Measurements from ENCODE around the gene GAS2.

GAS2 gene

GRCh38 chr11:22828373-22828772, 162.0 kb downstream of the GAS2 start:
- no peak for TF ChIP-seq CTCF (IDR thresholded peaks at IDR 0.05; ENCODE audit: borderline replicate concordance, control extremely low read depth, extremely low read depth, insufficient read depth, missing control alignments)
- in situ Hi-C loops (cut with MboI; ENCODE audit: low sequenced_read_pairs, unreplicated experiment), result loop anchor here (10.0 kb wide), 1 partner anchor 494 kb away; the partner anchor contains the start of gene SLC17A6
- DNase-seq (ENCODE audit: low spot score), result no peak

- in situ Hi-C loops (cut with MboI; ENCODE audit: low sequenced_read_pairs, unreplicated experiment), result loop anchor here (10.0 kb wide), 1 partner anchor 495 kb away; the partner anchor contains the start of gene SLC17A6
- DNase-seq (ENCODE audit: low spot score), result peak; percentile 93
- peak; percentile 89 for TF ChIP-seq CTCF (IDR thresholded peaks at IDR 0.05; ENCODE audit: borderline replicate concordance, control extremely low read depth, extremely low read depth, insufficient read depth, missing control alignments)
Observed at GRCh38 chr11:22829231-22830081, 163.0 kb downstream of the GAS2 start, which contains the start of gene SVIP. Gene SVIP, minus strand, starts transcription at chr11:22829801. Its CDS starts 53 bp downstream, at chr11:22829748.

GRCh38 chr11:22830082-22830414, 163.6 kb downstream of the GAS2 start:
- DNase-seq (ENCODE audit: low spot score), result no peak
- in situ Hi-C loops (cut with MboI; ENCODE audit: low sequenced_read_pairs, unreplicated experiment), result no loop called here
- no peak for TF ChIP-seq CTCF (IDR thresholded peaks at IDR 0.05; ENCODE audit: borderline replicate concordance, control extremely low read depth, extremely low read depth, insufficient read depth, missing control alignments)

- in situ Hi-C loops (cut with MboI; ENCODE audit: low sequenced_read_pairs, unreplicated experiment), result no loop called here
- no peak for DNase-seq (ENCODE audit: low spot score)
Observed at GRCh38 chr11:22832315-22833015, 166.1 kb downstream of the GAS2 start.

GRCh38 chr11:22846726-22847125, 180.3 kb downstream of the GAS2 start:
- in situ Hi-C loops (cut with MboI; ENCODE audit: low sequenced_read_pairs, unreplicated experiment), result no loop called here
- no peak for DNase-seq (ENCODE audit: low spot score)
- TF ChIP-seq CTCF (IDR thresholded peaks at IDR 0.05; ENCODE audit: borderline replicate concordance, control extremely low read depth, extremely low read depth, insufficient read depth, missing control alignments), result no peak

More at GRCh38 chr11:22832315-22833015, 166.1 kb downstream of the GAS2 start:
- TF ChIP-seq CTCF (IDR thresholded peaks at IDR 0.05; ENCODE audit: borderline replicate concordance, control extremely low read depth, extremely low read depth, insufficient read depth, missing control alignments), result no peak

- in situ Hi-C loops (cut with MboI; ENCODE audit: low sequenced_read_pairs, unreplicated experiment), result no loop called here
- no peak for DNase-seq (ENCODE audit: low spot score)
- TF ChIP-seq CTCF (IDR thresholded peaks at IDR 0.05; ENCODE audit: borderline replicate concordance, control extremely low read depth, extremely low read depth, insufficient read depth, missing control alignments), result no peak
Observed at GRCh38 chr11:22851477-22851876, 185.1 kb downstream of the GAS2 start.
